GM19351 (cell line): ENCODE data around the gene NCMAP.

Source experiments
- ATAC-seq: cut with Tn5 transposase; IDR thresholded peaks from one replicate; pipeline ENCODE4 v1.9.1; 2021; ENCODE audit warnings: mild to moderate bottlenecking, moderate library complexity; ENCODE audit not compliant: unreplicated experiment

Gene NCMAP

DNA sequence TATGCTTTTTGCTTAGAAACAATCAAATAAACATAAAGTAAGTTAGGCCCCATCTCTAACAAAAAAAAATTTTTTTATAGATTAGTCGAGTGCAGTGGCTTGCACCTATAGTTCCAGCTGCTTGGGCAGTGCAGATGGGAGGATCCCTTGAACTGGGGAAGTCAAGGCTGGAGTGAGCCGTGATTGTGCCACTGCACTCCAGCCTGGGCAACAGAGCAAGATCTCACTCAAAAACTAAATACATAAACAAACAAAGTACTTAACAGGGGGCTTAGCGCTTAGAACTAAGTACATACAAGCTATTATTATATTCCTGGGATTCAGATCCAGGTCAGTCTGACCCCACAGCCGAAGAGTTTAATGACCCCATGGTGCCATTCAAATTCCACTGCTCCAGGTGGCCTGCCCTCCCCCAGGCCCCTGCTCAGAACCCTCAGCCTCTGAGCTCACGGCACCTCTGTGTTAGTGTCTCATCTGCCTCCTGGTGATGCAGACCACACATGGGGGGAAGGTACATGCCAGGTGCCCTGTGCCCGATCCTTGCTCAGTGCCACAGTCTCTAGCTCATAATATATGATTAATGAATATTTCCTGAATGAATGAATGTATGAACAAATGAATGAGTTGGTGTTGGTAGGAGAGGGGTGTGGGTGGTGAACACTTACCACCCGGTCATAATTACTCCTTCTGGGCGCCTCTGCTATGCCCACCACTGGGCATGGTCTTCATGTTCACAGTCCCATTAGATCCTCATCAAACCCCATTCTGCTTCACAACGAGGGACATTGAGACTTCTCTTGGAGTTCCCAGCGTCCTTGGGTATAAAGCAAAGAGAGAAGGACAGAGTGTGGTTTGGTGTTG lies 14.6 kb downstream of the NCMAP start:
- no peak for ATAC-seq

DNA sequence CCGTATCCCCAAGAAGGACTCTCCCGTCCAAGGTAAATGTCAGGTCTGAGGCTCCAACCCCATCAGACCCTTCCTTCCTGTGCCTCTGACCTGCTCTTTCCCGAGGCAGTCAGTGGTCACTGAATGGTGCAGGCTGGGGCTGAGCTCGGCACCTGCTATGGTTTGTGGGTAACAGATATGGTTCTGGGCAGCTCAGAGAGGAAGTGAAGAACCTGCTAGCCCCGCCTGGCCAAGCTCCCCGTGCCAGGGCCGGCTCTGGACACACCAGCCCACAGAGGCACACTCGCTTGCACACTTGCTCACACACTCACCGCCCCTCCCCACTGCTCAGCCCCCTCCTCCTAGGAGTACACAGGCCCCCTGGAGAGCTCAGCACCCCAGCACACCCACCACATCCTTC lies 16.4 kb downstream of the NCMAP start:
- no peak for ATAC-seq

- ATAC-seq: no peak
These were observed 20.2 kb downstream of the NCMAP start for GRCh38 chr1:24575905-24576587.

GRCh38 chr1:24578846-24579245 lies 23.0 kb downstream of the NCMAP start:
- ATAC-seq: no peak

DNA sequence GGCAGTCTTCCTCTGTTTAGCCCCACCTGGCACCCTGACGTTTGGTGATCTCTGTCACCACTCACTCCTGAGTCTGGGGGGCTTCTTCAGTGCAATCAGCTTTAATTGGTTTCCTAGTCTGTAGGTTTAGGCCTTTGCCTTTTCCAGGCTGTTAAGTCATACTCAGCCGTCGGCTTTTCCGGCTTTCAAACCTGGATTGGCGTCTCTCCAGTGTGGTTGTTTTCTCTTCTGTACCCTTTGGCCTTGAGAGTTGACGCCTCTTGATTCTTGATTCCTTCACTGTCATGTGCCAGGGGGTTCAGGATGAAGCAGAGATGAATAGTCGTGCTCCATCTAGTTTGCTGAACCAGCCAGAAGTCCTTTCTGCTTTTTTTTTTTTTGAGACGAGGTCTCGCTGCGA lies 24.9 kb downstream of the NCMAP start:
- ATAC-seq: no peak

DNA sequence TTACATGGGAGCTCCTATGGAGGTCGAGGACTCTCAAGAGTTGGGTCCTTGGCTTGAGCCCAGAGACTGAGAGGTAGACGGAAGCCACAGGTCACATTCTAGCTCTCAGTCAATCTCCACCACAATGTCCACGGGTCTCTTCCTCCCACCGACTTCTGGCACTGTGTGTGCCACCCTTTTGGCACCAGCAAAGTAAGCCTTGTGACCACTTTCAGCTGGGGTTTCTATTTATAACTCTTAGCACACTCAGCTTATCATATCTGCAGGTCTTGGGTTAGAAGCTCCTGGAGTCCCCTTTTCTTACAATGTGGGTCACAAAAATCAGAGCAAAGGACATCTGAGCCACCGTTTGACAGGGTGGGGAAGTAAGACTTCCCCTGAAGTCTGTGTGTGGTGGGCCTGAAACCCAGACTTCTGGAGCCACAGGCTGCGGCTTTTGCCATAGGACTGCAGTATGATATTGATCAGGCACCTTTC lies 28.3 kb downstream of the NCMAP start:
- no peak for ATAC-seq

DNA sequence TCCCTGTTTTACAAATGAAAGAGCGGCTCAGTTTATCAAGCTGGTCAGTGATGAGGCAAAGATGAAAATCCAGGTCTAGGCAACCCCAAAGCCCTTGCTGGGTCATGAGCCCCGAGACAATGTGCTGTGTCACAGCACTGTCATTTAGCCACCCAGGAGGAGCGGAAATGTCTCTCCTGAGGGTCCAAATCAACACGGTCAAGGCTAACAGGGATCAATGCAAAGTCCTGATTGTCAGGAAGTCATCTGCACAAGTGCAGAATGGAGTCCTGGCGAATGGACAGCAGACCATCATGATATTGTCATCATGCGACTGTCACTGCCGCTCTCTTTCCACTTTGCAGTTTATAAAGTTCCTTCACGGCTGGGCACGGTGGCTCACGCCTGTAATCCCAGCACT lies 30.2 kb downstream of the NCMAP start:
- no peak for ATAC-seq

GRCh38 chr1:24586970-24587820 lies 31.3 kb downstream of the NCMAP start:
- no peak for ATAC-seq

DNA sequence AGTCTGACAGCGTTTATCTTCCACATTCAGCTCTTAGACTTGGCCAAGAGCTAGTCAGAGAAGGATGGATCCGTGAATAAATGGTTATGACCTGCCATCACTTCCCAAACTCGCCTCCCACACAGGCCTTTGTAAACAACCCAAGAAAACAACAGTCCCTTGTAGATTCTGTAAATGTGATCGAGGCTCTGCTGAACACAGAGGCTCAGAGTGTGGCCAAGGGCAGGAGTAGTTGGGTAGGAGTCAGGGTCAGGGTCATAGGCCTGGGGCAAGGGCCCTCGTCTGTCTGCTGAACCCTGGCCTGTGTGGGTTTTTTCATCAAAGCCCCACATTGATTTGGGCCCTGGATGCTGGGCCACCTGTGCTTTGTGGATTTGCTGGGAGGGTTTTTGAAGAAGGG lies 32.7 kb downstream of the NCMAP start:
- ATAC-seq: no peak

GRCh38 chr1:24589200-24589599 lies 33.3 kb downstream of the NCMAP start:
- no peak for ATAC-seq

GRCh38 chr1:24591781-24592180 lies 35.9 kb downstream of the NCMAP start:
- no peak for ATAC-seq

- ATAC-seq: no peak
These were observed 38.4 kb downstream of the NCMAP start for GRCh38 chr1:24594328-24594598.

- ATAC-seq: no peak
These were observed 40.6 kb downstream of the NCMAP start for GRCh38 chr1:24596401-24596880.

GRCh38 chr1:24599265-24599664 lies 43.4 kb downstream of the NCMAP start:
- ATAC-seq: no peak

DNA sequence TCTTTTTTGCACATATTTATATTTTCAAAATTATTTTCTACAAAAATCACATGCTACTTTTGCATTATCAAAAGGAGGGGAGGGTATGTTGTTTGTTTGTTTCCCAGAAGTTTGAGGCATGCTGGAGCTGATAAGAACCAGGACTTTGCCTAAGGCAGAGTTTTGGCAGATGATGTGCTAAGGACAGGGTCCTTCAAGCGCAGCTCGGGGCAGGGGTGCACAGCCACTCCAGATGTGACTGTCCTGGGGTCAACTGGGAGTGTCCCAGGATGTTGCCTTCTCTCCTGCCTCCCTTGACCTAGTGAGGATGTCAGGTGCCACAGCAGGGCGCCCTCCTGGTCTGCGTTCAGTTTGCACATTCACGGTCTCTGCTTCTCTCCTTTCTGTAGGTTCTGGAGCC lies 44.7 kb downstream of the NCMAP start:
- no peak for ATAC-seq

DNA sequence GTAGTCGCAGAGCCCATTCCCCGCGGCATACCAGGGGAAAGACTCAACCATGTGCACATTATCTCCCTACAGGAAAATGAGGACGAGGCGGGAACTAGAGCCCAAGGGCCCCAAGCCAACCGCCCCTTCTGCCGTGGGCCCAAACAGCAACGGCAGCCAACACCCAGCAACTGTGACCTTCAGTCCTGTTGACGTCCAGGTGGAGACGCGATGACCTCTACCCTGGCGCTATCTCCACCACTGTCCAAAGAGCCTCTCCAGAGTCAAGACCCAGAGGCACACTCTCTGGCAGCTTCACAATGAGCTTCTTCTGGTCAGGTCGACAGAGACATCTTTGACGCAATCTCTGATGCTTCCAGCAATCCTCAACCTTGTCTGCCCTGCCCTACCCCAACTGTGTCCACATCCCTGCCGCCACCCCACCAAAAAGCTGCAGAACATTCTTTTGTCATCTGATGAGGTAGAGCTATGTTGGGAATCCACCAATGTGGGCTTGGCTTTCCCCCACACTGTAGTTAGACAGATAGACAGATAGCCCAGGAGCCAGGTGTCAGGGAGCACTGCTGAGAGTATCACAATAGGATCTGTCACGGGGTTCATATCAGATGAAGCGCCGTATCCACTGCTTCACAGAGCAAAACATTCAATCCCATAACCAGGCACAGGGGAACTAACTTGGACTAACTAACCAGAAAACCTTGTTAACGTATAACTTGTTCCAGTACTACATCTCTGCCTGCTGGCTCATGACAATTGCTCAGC lies 49.8 kb downstream of the NCMAP start:
- ATAC-seq: no peak

- no peak for ATAC-seq
These were observed 50.4 kb downstream of the NCMAP start for GRCh38 chr1:24606296-24606605.

- ATAC-seq: no peak
These were observed 50.7 kb downstream of the NCMAP start for GRCh38 chr1:24606621-24607020.

- ATAC-seq: no peak
These were observed 54.1 kb downstream of the NCMAP start for GRCh38 chr1:24609949-24610517.

GRCh38 chr1:24619376-24619775 lies 63.5 kb downstream of the NCMAP start:
- no peak for ATAC-seq

- no peak for ATAC-seq
These were observed 64.8 kb downstream of the NCMAP start for GRCh38 chr1:24620678-24621077.
